H1 (cell line): ENCODE data around the gene VGLL4. TPM values are rescaled to one million over a fixed set of nuclear protein-coding genes. Genes with fewer than 3 reads are reported as not detected.

Experiments
- CTCF ChIA-PET: fragments of 300-600 bp; sonication (Branson Sonifier 250); formaldehyde crosslinking; loops from one replicate; lab custom pipeline; 2021; ENCODE audit not compliant: partially characterized antibody; lab: Charles Lee
- POLR2A ChIA-PET: fragments of 300-600 bp; sonication (Branson Sonifier 250); formaldehyde crosslinking; loops from one replicate; lab custom pipeline; 2021; ENCODE audit warnings: inconsistent platforms; ENCODE audit not compliant: partially characterized antibody; lab: Charles Lee
- DNase-seq, 2 experiments: peaks; one replicate each; pipeline versions ENCODE4 v3.0.0 to v3.0.0-alpha.2; 2010 to 2022; ENCODE audit warnings: low spot score in 2 of 2, low read depth in 1 of 2, mixed read lengths in 1 of 2
- FAIRE-seq: peaks from 2 replicates; lab custom pipeline; 2011; peaks lifted over from hg19 to GRCh38; lab: Jason Lieb, UNC
- H2AFZ ChIP-seq: 2 replicates; pipeline ENCODE4 v1.8.1; 2012; ENCODE audit warnings: low read length, inconsistent platforms
- H2AK5ac ChIP-seq: 2 replicates; pipeline ENCODE4 v1.6.1; 2013; ENCODE audit warnings: low read depth, low read length
- H2BK120ac ChIP-seq: replicated peaks from 2 replicates; pipeline ENCODE3; 2013; ENCODE audit warnings: low read depth, low read length, inconsistent platforms
- H2BK12ac ChIP-seq: 2 replicates; pipeline ENCODE4 v1.6.1; 2013; ENCODE audit warnings: low read depth, low read length
- H2BK15ac ChIP-seq: 2 replicates; pipeline ENCODE4 v1.6.1; 2013; ENCODE audit warnings: low read length
- H2BK20ac ChIP-seq: 2 replicates; pipeline ENCODE4 v1.6.1; 2013; ENCODE audit warnings: low read length
- H2BK5ac ChIP-seq: 2 replicates; pipeline ENCODE4 v1.6.1; 2013; ENCODE audit warnings: low read depth, low read length
- H3K14ac ChIP-seq: 2 replicates; pipeline ENCODE4 v1.6.1; 2013; ENCODE audit warnings: inconsistent platforms; ENCODE audit not compliant: insufficient read length
- H3K18ac ChIP-seq: 2 replicates; pipeline ENCODE4 v1.6.1; 2013; ENCODE audit warnings: low read length; ENCODE audit errors: extremely low read depth
- H3K23ac ChIP-seq: 2 replicates; pipeline ENCODE4 v1.6.1; 2013; ENCODE audit warnings: inconsistent platforms; ENCODE audit not compliant: insufficient read length
- H3K23me2 ChIP-seq: 2 replicates; pipeline ENCODE4 v1.6.1; 2013; ENCODE audit warnings: low read depth, low read length
- H3K27ac ChIP-seq: 2 replicates; pipeline ENCODE4 v1.6.1; 2011; ENCODE audit warnings: low read depth, low read length, inconsistent platforms
- H3K27me3 ChIP-seq, 4 experiments: replicated peaks in 1 of 4; 1 replicate in 1 of 4; 2 replicates in 3 of 4; pipeline versions ENCODE4 v1.6.1 to v1.8.1; 2011 to 2013; ENCODE audit warnings: low read length in 3 of 4, mild to moderate bottlenecking in 3 of 4, inconsistent platforms in 2 of 4, mixed read lengths in 2 of 4, moderate library complexity in 1 of 4; ENCODE audit not compliant: control insufficient read depth in 3 of 4, insufficient read depth in 3 of 4; ENCODE audit errors: extremely low read depth in 1 of 4
- H3K36me3 ChIP-seq, 4 experiments: 2 replicates each; pipeline versions ENCODE4 v1.6.1 to v1.8.1; 2011 to 2013; ENCODE audit warnings: mild to moderate bottlenecking in 4 of 4, low read length in 3 of 4, moderate library complexity in 2 of 4, control low read depth in 1 of 4, inconsistent platforms in 1 of 4; ENCODE audit not compliant: insufficient read depth in 4 of 4, control insufficient read depth in 2 of 4
- H3K4ac ChIP-seq: replicated peaks from 2 replicates; pipeline ENCODE3; 2013; ENCODE audit warnings: low read length, low read depth, mixed read lengths, inconsistent platforms; ENCODE audit not compliant: insufficient read length
- H3K4me1 ChIP-seq, 4 experiments: replicated peaks in 1 of 4; 1 replicate in 1 of 4; 2 replicates in 3 of 4; pipeline versions ENCODE4 v1.6.1 to v1.8.1; 2011 to 2013; ENCODE audit warnings: low read length in 3 of 4, inconsistent platforms in 2 of 4, mixed read lengths in 1 of 4; ENCODE audit not compliant: insufficient read depth in 4 of 4, control insufficient read depth in 3 of 4
- H3K4me2 ChIP-seq, 2 experiments: 2 replicates each; pipeline versions ENCODE4 v1.6.1 to v1.8.1; 2011 to 2013; ENCODE audit warnings: low read depth in 2 of 2, low read length in 2 of 2, control low read depth in 1 of 2, inconsistent platforms in 1 of 2, mild to moderate bottlenecking in 1 of 2; ENCODE audit not compliant: insufficient read depth in 1 of 2
- H3K4me3 ChIP-seq, 4 experiments: fragments of 200-600, 300-600 bp in 1 of 4; sonication (generic), shearing (Covaris generic), sonication (Bioruptor Twin) in 1 of 4; 2 replicates each; pipeline versions ENCODE4 v1.5.1 to v1.8.1; 2011 to 2016; ENCODE audit warnings: low read length in 4 of 4, low read depth in 3 of 4, control low read depth in 2 of 4, inconsistent platforms in 2 of 4, mild to moderate bottlenecking in 2 of 4, mixed read lengths in 1 of 4, moderate library complexity in 1 of 4; ENCODE audit not compliant: insufficient read depth in 2 of 4; ENCODE audit errors: extremely low read depth in 1 of 4
- H3K56ac ChIP-seq: replicated peaks from 2 replicates; pipeline ENCODE3; 2013; ENCODE audit warnings: low read depth, mild to moderate bottlenecking, mixed read lengths, low read length, inconsistent platforms; ENCODE audit not compliant: insufficient read length
- H3K79me1 ChIP-seq: 2 replicates; pipeline ENCODE4 v1.6.1; 2013; ENCODE audit warnings: low read depth, low read length, control low read depth
- H3K79me2 ChIP-seq, 2 experiments: 2 replicates each; pipeline versions ENCODE4 v1.6.1 to v1.8.1; 2012 to 2013; ENCODE audit warnings: low read length in 2 of 2, mild to moderate bottlenecking in 2 of 2, inconsistent platforms in 1 of 2; ENCODE audit not compliant: insufficient read depth in 2 of 2, control insufficient read depth in 1 of 2
- H3K9ac ChIP-seq, 4 experiments: replicated peaks in 1 of 4; 1 replicate in 1 of 4; 2 replicates in 3 of 4; pipeline versions ENCODE4 v1.6.1 to v1.8.1; 2011 to 2013; ENCODE audit warnings: low read depth in 3 of 4, low read length in 3 of 4, control low read depth in 2 of 4, mild to moderate bottlenecking in 2 of 4, moderate library complexity in 2 of 4, inconsistent platforms in 1 of 4; ENCODE audit errors: extremely low read depth in 1 of 4
- H3K9me3 ChIP-seq, 2 experiments: 2 replicates each; pipeline versions ENCODE4 v1.6.1 to v1.8.1; 2012 to 2013; ENCODE audit warnings: mild to moderate bottlenecking in 2 of 2, moderate library complexity in 2 of 2, control low read depth in 1 of 2, inconsistent platforms in 1 of 2, low read depth in 1 of 2, low read length in 1 of 2, mixed read lengths in 1 of 2; ENCODE audit not compliant: insufficient read depth in 2 of 2
- H4K20me1 ChIP-seq, 2 experiments: replicated peaks in 1 of 2; 2 replicates each; pipeline versions ENCODE3 to v1.8.1; 2011 to 2013; ENCODE audit warnings: inconsistent platforms in 2 of 2, low read length in 2 of 2, mild to moderate bottlenecking in 1 of 2; ENCODE audit not compliant: insufficient read depth in 2 of 2, control insufficient read depth in 1 of 2
- H4K5ac ChIP-seq: 2 replicates; pipeline ENCODE4 v1.6.1; 2013; ENCODE audit warnings: low read length, low read depth, mixed read lengths, inconsistent platforms; ENCODE audit not compliant: insufficient read length
- H4K8ac ChIP-seq: 2 replicates; pipeline ENCODE4 v1.8.0; 2013; ENCODE audit warnings: mild to moderate bottlenecking, moderate library complexity, low read length, inconsistent platforms; ENCODE audit not compliant: insufficient read depth; ENCODE audit errors: extremely low read depth
- H4K91ac ChIP-seq: replicated peaks from 2 replicates; pipeline ENCODE3; 2013; ENCODE audit warnings: low read length, mixed read lengths, inconsistent platforms; ENCODE audit not compliant: insufficient read length
- CBX5 ChIP-seq: fragments of 300-800, 300-1000 bp; sonication (generic); IDR thresholded peaks from 2 replicates; pipeline ENCODE4 v1.7.1; 2016; ENCODE audit warnings: antibody characterized with exemption, low read length, low read depth
- CTCF ChIP-seq, 3 experiments: IDR thresholded peaks; 1 replicate in 2 of 3; 2 replicates in 1 of 3; pipeline versions ENCODE4 v1.5.1 to v1.6.1; 2011; ENCODE audit warnings: low read length in 3 of 3, mild to moderate bottlenecking in 3 of 3, inconsistent platforms in 2 of 3, low read depth in 1 of 3, moderate library complexity in 1 of 3; ENCODE audit not compliant: insufficient read depth in 1 of 3; ENCODE audit errors: control extremely low read depth in 1 of 3
- GABPA ChIP-seq: IDR thresholded peaks from 2 replicates; pipeline ENCODE4 v1.6.1; 2011; ENCODE audit warnings: mild to moderate bottlenecking, low read length, moderate library complexity, borderline replicate concordance; ENCODE audit not compliant: insufficient read depth
- JUN ChIP-seq: IDR thresholded peaks from 2 replicates; pipeline ENCODE4 v1.6.1; 2011; ENCODE audit warnings: low read depth, mild to moderate bottlenecking, improper control_type of control experiment, low read length
- MAX ChIP-seq: IDR thresholded peaks from 2 replicates; pipeline ENCODE4 v1.6.1; 2012; ENCODE audit warnings: inconsistent platforms
- POU5F1 ChIP-seq: IDR thresholded peaks from 2 replicates; pipeline ENCODE4 v1.6.1; 2011; ENCODE audit warnings: low read depth, mild to moderate bottlenecking, low read length, moderate library complexity
- RFX5 ChIP-seq: IDR thresholded peaks from 2 replicates; pipeline ENCODE4 v1.6.1; 2011; ENCODE audit warnings: low read depth, low read length, improper control_type of control experiment, borderline replicate concordance
- RNF2 ChIP-seq: fragments of 200-900, 300-1000 bp; sonication (generic); IDR thresholded peaks from 2 replicates; pipeline ENCODE4 v1.7.1; 2016; ENCODE audit warnings: borderline replicate concordance, low read depth, mild to moderate bottlenecking, antibody characterized with exemption, low read length; ENCODE audit not compliant: poor library complexity, severe bottlenecking; ENCODE audit errors: missing control alignments
- SP1 ChIP-seq: IDR thresholded peaks from 2 replicates; pipeline ENCODE4 v1.6.1; 2011; ENCODE audit warnings: low read depth, low read length
- TAF1 ChIP-seq: IDR thresholded peaks from 2 replicates; pipeline ENCODE4 v1.6.1; 2011; ENCODE audit warnings: mild to moderate bottlenecking, low read depth, low read length
- TAF7 ChIP-seq: optimal IDR thresholded peaks from 2 replicates; pipeline ENCODE3; 2011; ENCODE audit warnings: low read depth, mild to moderate bottlenecking, inconsistent platforms, low read length, moderate library complexity, borderline replicate concordance
- WGBS, 2 experiments: shearing (Covaris generic) in 1 of 2; methylation state at CpG; one replicate each; pipeline versions ENCODE4 v1.1.6 to v1.1.7; 2013 to 2015; ENCODE audit warnings: low lambda C conversion rate in 2 of 2, mixed read lengths in 2 of 2, inconsistent platforms in 1 of 2, low coverage in 1 of 2, missing lambda C conversion rate in 1 of 2; ENCODE audit not compliant: insufficient replicate concordance in 2 of 2, insufficient coverage in 1 of 2, insufficient read length in 1 of 2; ENCODE audit errors: extremely low coverage in 1 of 2, missing lambda C conversion rate in 1 of 2; 5-methylcytosine and 5-hydroxymethylcytosine counted together
- polyA plus RNA-seq, 7 experiments: library from polyadenylated mRNA; depleted of rRNA in 3 of 7; stranded (reverse) in 5 of 7; unstranded in 2 of 7; fragments of >200 nt in 5 of 7; fragments of 200-250 nt in 2 of 7; gene quantifications; 1 replicate in 5 of 7; 2 replicates in 1 of 7; 4 replicates in 1 of 7; pipeline versions ENCODE4 v1.2.1 to v1.2.3, GENCODE V29; 2011 to 2013; ENCODE audit warnings: missing spikeins in 2 of 7, mixed read lengths in 2 of 7
- total RNA-seq: library from RNA; stranded (reverse); fragmentation: NEBNext Ultra II Directional; extraction: Animal tissue kit (Norgen Biotek cat#: 25700); gene quantifications from 2 replicates; pipeline ENCODE4 v1.2.1, GENCODE V29; 2021

Gene VGLL4
- total and polyA plus RNA-seq, 2 of the 8 experiments (the other 6 are each of a cell fraction or from before 2014, with no cell fraction given): 45.1 to 50.0 TPM

GRCh38 chr3:11551036-11551435 lies 92.7 kb downstream of the VGLL4 start:
- Histone ChIP-seq H3K79me2 (no peaks in the 10 kb centered on the region), H3K9me3 (no peaks in the 10 kb centered on the region; a peak in 1 of 4 replicates), H3K14ac (no peak overlapping the region), H2BK15ac (no peak overlapping the region), H3K4ac (no peak overlapping the region), H3K4me3 (no peak overlapping the region), H2AFZ (no peak overlapping the region), H2BK120ac (no peak overlapping the region), H3K9ac (no peak overlapping the region), H2AK5ac (no peak overlapping the region), H3K4me1 (no peaks in the 10 kb centered on the region; a peak in 1 of 7 replicates), H4K20me1 (peaks cover 0 to 2% of the 10 kb centered on the region in 2 experiments), H3K27me3 (no peaks in the 10 kb centered on the region), H3K56ac (no peak overlapping the region), H4K91ac (no peak overlapping the region), H2BK5ac (no peak overlapping the region), H2BK12ac (no peak overlapping the region), H3K18ac (no peak overlapping the region), H3K36me3 (no peaks in the 10 kb centered on the region), H3K27ac (no peak overlapping the region), H2BK20ac (no peak overlapping the region), H4K5ac (no peak overlapping the region), H3K79me1 (0 out of 2 replicates have a peak, but pooled peaks cover 2% of the 10 kb centered on the region), H4K8ac (no peak overlapping the region), H3K23me2 (no peaks in the 10 kb centered on the region), H3K23ac (no peak overlapping the region), H3K4me2 (no peak overlapping the region)
- 94% methylated on average over 17 of the region's 17 CpGs; no CpG with 5 or more reads in 1 of the 2 experiments for WGBS, 2 experiments
- no peak for DNase-seq
- ChIA-PET CTCF (interaction anchor here (1.0 to 1.1 kb wide), 3 partner anchors 11 to 207 kb away, joined by 3 to 4 read pairs (median 3); no protein-coding TSS in a partner anchor), POLR2A (no interaction called here)
- FAIRE-seq: no peak
- TF ChIP-seq TAF1 (no peak), TAF7 (no peak), JUN (no peak), GABPA (no peak), SP1 (no peak), CTCF (IDR thresholded peaks at IDR 0.05; ENCODE audit: control extremely low read depth in 1 of 3, insufficient read depth in 1 of 3, low read depth in 1 of 3, low read length in 3 of 3) (no peak), CBX5 (no peak), RNF2 (no peak), MAX (no peak), POU5F1 (no peak), RFX5 (no peak)
